HepG2 (cell line): Measurements from ENCODE around the gene SLC27A1. TPM values are rescaled to one million over a fixed set of nuclear protein-coding genes. Genes with fewer than 3 reads are reported as not detected.
"Not testable (repeated sequence)": the region's sequence is repeated elsewhere in the genome, so short reads cannot be mapped to it uniquely, and the experiment has no call there.

ENCODE experiments used
- ATAC-seq: fragments of 200-7000 bp; cut with Tn5 transposase; 3 replicates; pipeline ENCODE4 v1.9.1; 2020; ENCODE audit warnings: mild to moderate bottlenecking, moderate library complexity
- BruUV-seq: library from RNA; stranded (reverse); fragments of 400-500 nt; replicated peaks from 2 replicates; lab custom pipeline; 2021; lab: Mats Ljungman, UMichigan
- CTCF ChIA-PET: fragments of 300-600 bp; formaldehyde crosslinking; extraction: SDS; loops from one replicate; lab custom pipeline; 2021; ENCODE audit warnings: low total read pairs, inconsistent platforms, low intra/inter-chr PET ratio; lab: Yijun Ruan, JAX
- POLR2A ChIA-PET: fragments of 350-600 bp; sonication (Branson Sonifier 250); formaldehyde crosslinking; loops from one replicate; lab custom pipeline; 2020; ENCODE audit warnings: antibody characterized with exemption, inconsistent platforms; lab: Yijun Ruan, JAX
- DNase-seq: peaks from one replicate; pipeline ENCODE4 v3.0.0-alpha.2; 2015; ENCODE audit warnings: low spot score
- FAIRE-seq: peaks from 3 replicates; lab custom pipeline; 2011; peaks lifted over from hg19 to GRCh38; lab: Jason Lieb, UNC
- H2AFZ ChIP-seq: one replicate; pipeline ENCODE4 v1.6.1; 2011; ENCODE audit warnings: low read length, inconsistent platforms
- H3K27ac ChIP-seq: fragments of 300-600 bp; 3 replicates; pipeline ENCODE4 v1.8.0; 2011; ENCODE audit warnings: mixed run types, mild to moderate bottlenecking, mixed read lengths, low read length, inconsistent platforms; ENCODE audit not compliant: insufficient read depth; ENCODE audit errors: extremely low read length
- H3K27me3 ChIP-seq, 2 experiments: fragments of 200-600 bp in 1 of 2; 2 replicates in 1 of 2; 3 replicates in 1 of 2; pipeline versions ENCODE4 v1.6.0 to v1.8.0; 2011; ENCODE audit warnings: low read length in 2 of 2, mild to moderate bottlenecking in 2 of 2, moderate library complexity in 2 of 2, inconsistent platforms in 1 of 2; ENCODE audit not compliant: insufficient read depth in 2 of 2, control insufficient read depth in 1 of 2
- H3K36me3 ChIP-seq, 2 experiments: fragments of 200-600 bp in 1 of 2; replicated peaks in 1 of 2; 2 replicates in 1 of 2; 3 replicates in 1 of 2; pipeline versions ENCODE4 v1.5.1 to v1.8.0; 2011; ENCODE audit warnings: low read length in 2 of 2, inconsistent platforms in 1 of 2; ENCODE audit not compliant: insufficient read depth in 2 of 2, control insufficient read depth in 1 of 2
- H3K4me1 ChIP-seq: 2 replicates; pipeline ENCODE4 v1.5.1; 2012; ENCODE audit warnings: low read length, inconsistent platforms; ENCODE audit not compliant: insufficient read depth
- H3K4me2 ChIP-seq: 2 replicates; pipeline ENCODE4 v1.6.0; 2011; ENCODE audit warnings: low read depth, low read length, inconsistent platforms
- H3K4me3 ChIP-seq, 3 experiments: fragments of 200-600 bp in 1 of 3; sonication (generic), shearing (Covaris generic) in 1 of 3; replicated peaks in 1 of 3; 2 replicates each; pipeline ENCODE4 v1.5.1; 2011 to 2016; ENCODE audit warnings: low read length in 3 of 3, inconsistent platforms in 2 of 3, low read depth in 2 of 3, mild to moderate bottlenecking in 2 of 3, control low read depth in 1 of 3, mixed read lengths in 1 of 3; ENCODE audit not compliant: insufficient read depth in 1 of 3
- H3K79me2 ChIP-seq: one replicate; pipeline ENCODE4 v1.6.1; 2011; ENCODE audit warnings: low read length, inconsistent platforms; ENCODE audit not compliant: insufficient read depth
- H3K9ac ChIP-seq: 2 replicates; pipeline ENCODE4 v1.6.0; 2011; ENCODE audit warnings: mild to moderate bottlenecking, low read depth, low read length, inconsistent platforms; ENCODE audit not compliant: insufficient read depth
- H3K9me3 ChIP-seq: 2 replicates; pipeline ENCODE4 v1.5.1; 2012; ENCODE audit warnings: mild to moderate bottlenecking, low read length
- H4K20me1 ChIP-seq: 2 replicates; pipeline ENCODE4 v1.6.0; 2011; ENCODE audit warnings: inconsistent platforms, mild to moderate bottlenecking, low read length, moderate library complexity; ENCODE audit not compliant: insufficient read depth
- AKAP8 ChIP-seq: sonication (generic); formaldehyde crosslinking; IDR thresholded peaks from 2 replicates; pipeline ENCODE4 v1.5.1; 2020; ENCODE audit warnings: mild to moderate bottlenecking, missing genetic modification reagents
- GPN1 ChIP-seq: sonication (generic); formaldehyde crosslinking; IDR thresholded peaks from 2 replicates; pipeline ENCODE4 v1.5.1; 2020; ENCODE audit warnings: missing genetic modification reagents, borderline replicate concordance
- RBFOX2 ChIP-seq: fragments of 200-400 bp; formaldehyde crosslinking; IDR thresholded peaks from 2 replicates; pipeline ENCODE4 v1.6.1; 2017; ENCODE audit warnings: low read depth, mild to moderate bottlenecking, low read length
- WIZ ChIP-seq: sonication (generic); formaldehyde crosslinking; IDR thresholded peaks from 2 replicates; pipeline ENCODE4 v1.5.1; 2020; ENCODE audit warnings: mild to moderate bottlenecking, missing genetic modification reagents
- ZFP90 ChIP-seq: sonication (generic); formaldehyde crosslinking; IDR thresholded peaks from 2 replicates; pipeline ENCODE4 v1.8.0; 2022; ENCODE audit warnings: missing genetic modification reagents, mild to moderate bottlenecking, inconsistent platforms, borderline replicate concordance
- WGBS: methylation state at CpG from one replicate; pipeline ENCODE4 v1.1.6; 2017; ENCODE audit warnings: low lambda C conversion rate; 5-methylcytosine and 5-hydroxymethylcytosine counted together
- in situ Hi-C: cut with HindIII; loops from 2 replicates; pipeline ENCODE4 v1.10.0; 2017; ENCODE audit warnings: low pct_unique_long_range_greater_than_20kb; ENCODE audit not compliant: extremely low pct_ligation_motif_present
- intact Hi-C: fragments of 100-400 bp; cut with micrococcal nuclease; formaldehyde crosslinking; loops from one replicate; pipeline ENCODE4 v1.10.0; 2022; ENCODE audit not compliant: unreplicated experiment
- polyA plus RNA-seq, 8 experiments: library from polyadenylated mRNA; depleted of rRNA in 3 of 8; stranded (reverse) in 7 of 8; unstranded in 1 of 8; fragments of >200 nt; fragmentation: Illumina TruSeq in 4 of 8; extraction: Trizol in 4 of 8; gene quantifications; 2 replicates each; pipeline versions ENCODE4 v1.2.1 to v1.2.3, GENCODE V29; 2011 to 2016; ENCODE audit warnings: low read depth in 4 of 8, missing spikeins in 1 of 8, mixed read lengths in 1 of 8; ENCODE audit not compliant: insufficient read depth in 1 of 8
- total RNA-seq, 5 experiments: library from RNA; depleted of rRNA; stranded (reverse); fragments of >200 nt; fragmentation: Illumina TruSeq; extraction: Trizol; gene quantifications; 2 replicates each; pipeline ENCODE4 v1.2.3, GENCODE V29; 2016; ENCODE audit warnings: low read depth in 1 of 5

The SLC27A1 gene
- total and polyA plus RNA-seq, 2 of the 13 experiments (the other 11 are each of a cell fraction or from before 2014, with no cell fraction given): 4.1 to 8.8 TPM

DNA sequence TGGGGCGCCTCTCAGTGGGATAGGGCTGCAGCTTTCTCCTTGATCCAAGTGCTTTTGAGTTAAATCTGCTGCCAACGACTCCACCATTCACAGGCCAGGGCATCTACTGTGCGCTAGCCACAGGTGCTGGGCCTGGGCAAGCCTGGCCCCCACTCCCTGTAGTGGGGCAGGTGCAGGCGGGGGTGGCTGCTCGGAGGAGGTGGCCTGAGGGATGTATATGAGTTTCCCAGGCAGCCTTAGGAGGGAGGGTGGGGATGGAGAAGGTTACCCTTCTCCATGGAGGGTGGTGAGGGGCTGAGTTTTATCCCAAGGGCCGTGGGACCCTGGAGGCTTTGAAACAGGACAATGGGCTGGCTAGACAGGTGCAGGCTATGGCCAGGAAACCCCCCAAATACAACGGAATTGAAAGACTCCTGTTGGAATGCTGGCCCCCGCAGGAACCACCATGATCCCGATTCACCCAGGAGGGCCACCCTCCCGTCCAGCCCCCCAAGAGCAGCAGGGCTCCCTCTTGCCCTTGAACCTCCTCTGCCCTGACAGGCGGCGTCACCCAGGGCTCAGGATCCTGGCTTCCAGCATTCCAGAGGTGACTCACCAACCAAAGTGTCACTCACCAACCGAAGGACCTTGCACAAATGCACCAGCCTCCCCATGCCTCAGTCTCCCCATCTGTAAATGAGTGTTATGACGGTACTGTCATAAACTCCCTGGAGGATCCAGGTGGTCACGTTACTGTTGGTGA is 45.3 kb downstream of the SLC27A1 start (continued):
- TF ChIP-seq RBFOX2: 0 out of 2 replicates have a peak, but pooled peaks have one; percentile 24
- TF ChIP-seq AKAP8 (CRISPR knock-in tag): 0 out of 2 replicates have a peak, but pooled peaks have one; percentile 51
- TF ChIP-seq, all 625 proteins: peak for 6

GRCh38 chr19:17517898-17518297 is 47.6 kb downstream of the SLC27A1 start:
- H3K27me3 ChIP-seq: no peaks in the 10 kb centered on the region
- peaks cover 0 to 2% of the 10 kb centered on the region in 2 experiments; a peak in 1 of 5 replicates for H3K36me3 ChIP-seq
- POLR2A ChIA-PET: no interaction called here
- CTCF ChIA-PET: no interaction called here
- 0 out of 2 replicates have a peak, but pooled peaks cover 5% of the 10 kb centered on the region for H3K9me3 ChIP-seq
- no peak overlapping the region for H3K9ac ChIP-seq
- no TSS peak for BruUV-seq
- peaks cover 23% of the 10 kb centered on the region for H3K4me1 ChIP-seq
- no peak overlapping the region for H3K4me2 ChIP-seq
- intact Hi-C loops (no loop called here), in situ Hi-C loops (no loop called here)
- no peak for FAIRE-seq
- 98% methylated on average over 1 of the region's 1 CpG for WGBS
- H3K79me2 ChIP-seq: no peaks in the 10 kb centered on the region
- TF ChIP-seq GPN1 (CRISPR knock-in tag) (no peak), WIZ (CRISPR knock-in tag) (no peak), ZFP90 (CRISPR knock-in tag) (peak; percentile 60; the same call in 1 of the 2 replicates)
- no peak overlapping the region for H3K4me3 ChIP-seq
- H3K27ac ChIP-seq: no peak overlapping the region
- ATAC-seq: no peak
- H2AFZ ChIP-seq: no peak overlapping the region
- DNase-seq: no peak
- no peaks in the 10 kb centered on the region for H4K20me1 ChIP-seq

DNA sequence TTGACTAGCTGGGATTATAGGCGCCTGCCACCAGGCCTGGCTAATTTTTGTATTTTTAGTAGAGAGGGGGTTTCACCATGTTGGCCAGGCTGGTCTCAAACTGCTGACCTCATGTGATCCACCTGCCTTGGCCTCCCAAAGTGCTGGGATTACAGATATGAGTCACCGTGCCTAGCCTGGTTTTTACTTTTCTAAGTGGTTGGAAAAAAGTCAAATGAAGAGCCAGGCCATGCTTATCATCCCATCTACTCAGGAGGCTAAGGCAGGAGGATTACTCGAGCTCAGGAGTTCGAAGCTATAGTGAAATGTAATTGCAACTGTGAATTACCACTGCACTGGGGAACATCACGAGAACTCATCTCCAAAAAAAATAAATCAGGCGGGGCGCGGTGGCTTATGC is 48.3 kb downstream of the SLC27A1 start:
- H3K9me3 ChIP-seq, H3K4me2 ChIP-seq, in situ Hi-C loops, FAIRE-seq, intact Hi-C loops, ATAC-seq, H3K79me2 ChIP-seq, H3K4me3 ChIP-seq, H3K36me3 ChIP-seq, DNase-seq, BruUV-seq, H3K9ac ChIP-seq, H2AFZ ChIP-seq, H3K27me3 ChIP-seq, H3K27ac ChIP-seq, H4K20me1 ChIP-seq, CTCF ChIA-PET: not testable (repeated sequence)
- POLR2A ChIA-PET: interaction anchor here (0.8 kb wide), 1 partner anchor 11 kb away, joined by 3 read pairs; no protein-coding TSS in a partner anchor
- 88% methylated on average over 8 of the region's 8 CpGs for WGBS
- H3K4me1 ChIP-seq: peaks cover 23% of the 10 kb centered on the region
